Gastrocnemius medialis (tissue), 4 donors: ENCODE results near the gene THEM4. TPM values are rescaled to one million over a fixed set of nuclear protein-coding genes. Genes with fewer than 3 reads are reported as not detected.

Experiments used
- ATAC-seq, 2 donors: fragments of 150-250 bp; one replicate each; pipeline ENCODE4 v1.9.1; 2016
- DNase-seq, 2 donors: peaks; one replicate each; pipeline ENCODE4 v3.0.0-alpha.2; 2019
- H3K27ac ChIP-seq, 4 donors: fragments of 200-600 bp; sonication (generic); 1 replicate in 1 of 4; 2 replicates in 3 of 4; pipeline ENCODE4 v1.5.1; 2016 to 2018; ENCODE audit warnings: mild to moderate bottlenecking in 2 of 4, moderate library complexity in 1 of 4
- H3K27me3 ChIP-seq, 3 donors: fragments of 200-600 bp; sonication (generic) in 2 of 3; 1 replicate in 1 of 3; 2 replicates in 2 of 3; pipeline versions ENCODE4 v1.5.1 to v1.6.0; 2016 to 2019; ENCODE audit warnings: mild to moderate bottlenecking in 1 of 3, moderate library complexity in 1 of 3
- H3K36me3 ChIP-seq, 2 donors: fragments of 200-600 bp; sonication (generic) in 1 of 2; one replicate each; pipeline ENCODE4 v1.5.1; 2017 to 2018
- H3K4me1 ChIP-seq, 2 donors: fragments of 200-600 bp; sonication (generic) in 1 of 2; one replicate each; pipeline ENCODE4 v1.5.1; 2016 to 2017; ENCODE audit warnings: mild to moderate bottlenecking in 2 of 2
- H3K4me3 ChIP-seq, 4 donors: fragments of 200-600 bp; sonication (generic) in 3 of 4; 1 replicate in 1 of 4; 2 replicates in 3 of 4; pipeline ENCODE4 v1.5.1; 2016 to 2019; ENCODE audit warnings: mild to moderate bottlenecking in 2 of 4
- H3K9me3 ChIP-seq, 3 donors: fragments of 200-600 bp; sonication (generic) in 2 of 3; 1 replicate in 1 of 3; 2 replicates in 2 of 3; pipeline ENCODE4 v1.5.1; 2016 to 2019
- CTCF ChIP-seq, 5 experiments: fragments of 450-650 bp in 3 of 5; fragments of 200-600 bp in 2 of 5; sonication (generic) in 2 of 5; IDR thresholded peaks in 4 of 5; conservative IDR thresholded peaks in 1 of 5; 1 replicate in 4 of 5; 2 replicates in 1 of 5; pipeline ENCODE4 v1.5.1; 2016 to 2019; ENCODE audit warnings: antibody characterized with exemption in 5 of 5, mild to moderate bottlenecking in 3 of 5, moderate library complexity in 3 of 5
- POLR2A ChIP-seq, 2 donors: fragments of 450-650 bp; IDR thresholded peaks; one replicate each; pipeline ENCODE4 v1.6.1; 2017; ENCODE audit warnings: antibody characterized with exemption in 2 of 2, mild to moderate bottlenecking in 2 of 2, moderate library complexity in 2 of 2
- in situ Hi-C, 4 donors: fragments of 200-750 bp; cut with MboI; loops; one replicate each; pipeline versions ENCODE4 v1.15.0 to v1.8.0; 2017; ENCODE audit warnings: low sequenced_read_pairs in 4 of 4
- intact Hi-C: fragments of 100-400 bp; cut with DNase I; formaldehyde crosslinking; loops from one replicate; pipeline ENCODE4 v1.15.1; 2023; ENCODE audit warnings: low total_unique reads
- total RNA-seq, 4 donors: library from RNA; depleted of rRNA; stranded (reverse); fragments of >200 nt; gene quantifications; one replicate each; pipeline versions ENCODE4 v1.1.0 to v1.2.3, GENCODE V29; 2016

Gene THEM4
- total RNA-seq, 4 donors from 2014 or later = 7.7 to 21.8 (median 9.6) TPM

- no peak for TF ChIP-seq POLR2A (IDR thresholded peaks at IDR 0.05)
- TF ChIP-seq CTCF (IDR thresholded peaks at IDR 0.05 in 4 of 5, conservative IDR thresholded peaks at IDR 0.05 in 1 of 5) = no peak
- intact Hi-C loops (no loop called here), in situ Hi-C loops (no loop called here)
- H3K4me1 ChIP-seq = no peaks in the 10 kb centered on the region
- H3K36me3 ChIP-seq = no peaks in the 10 kb centered on the region
- no peak overlapping the region for H3K27ac ChIP-seq
- DNase-seq = no peak
- H3K9me3 ChIP-seq = no peaks in the 10 kb centered on the region
- no peak overlapping the region for H3K4me3 ChIP-seq
- no peak for ATAC-seq
- H3K27me3 ChIP-seq = no peaks in the 10 kb centered on the region
Observed at GRCh38 chr1:151923422-151923821, 14.1 kb upstream of the THEM4 start.

- no peak for DNase-seq
- no peaks in the 10 kb centered on the region for H3K27me3 ChIP-seq
- H3K4me1 ChIP-seq = peaks cover 0 to 3% of the 10 kb centered on the region in 2 donors
- TF ChIP-seq CTCF (IDR thresholded peaks at IDR 0.05 in 4 of 5, conservative IDR thresholded peaks at IDR 0.05 in 1 of 5) (no peak), POLR2A (IDR thresholded peaks at IDR 0.05) (no peak)
- ATAC-seq = no peak
- no peaks in the 10 kb centered on the region for H3K36me3 ChIP-seq
- intact Hi-C loops (no loop called here), in situ Hi-C loops (no loop called here)
- H3K4me3 ChIP-seq = no peak overlapping the region
- H3K27ac ChIP-seq = no peak overlapping the region
- H3K9me3 ChIP-seq = no peaks in the 10 kb centered on the region
Observed at GRCh38 chr1:151920149-151920548, 10.8 kb upstream of the THEM4 start.

GRCh38 chr1:151918819-151919610 lies 9.7 kb upstream of the THEM4 start:
- no peaks in the 10 kb centered on the region for H3K36me3 ChIP-seq
- no peaks in the 10 kb centered on the region for H3K27me3 ChIP-seq
- TF ChIP-seq POLR2A (IDR thresholded peaks at IDR 0.05) = no peak
- TF ChIP-seq CTCF (IDR thresholded peaks at IDR 0.05 in 4 of 5, conservative IDR thresholded peaks at IDR 0.05 in 1 of 5) = no peak
- peaks cover 0 to 7% of the 10 kb centered on the region in 2 donors for H3K4me1 ChIP-seq
- in situ Hi-C loops = no loop called here
- DNase-seq (no peak), ATAC-seq (no peak)
- H3K4me3 ChIP-seq = no peak overlapping the region
- intact Hi-C loops = no loop called here
- no peaks in the 10 kb centered on the region for H3K9me3 ChIP-seq
- no peak overlapping the region for H3K27ac ChIP-seq

- H3K9me3 ChIP-seq = no peaks in the 10 kb centered on the region
- TF ChIP-seq CTCF (IDR thresholded peaks at IDR 0.05 in 4 of 5, conservative IDR thresholded peaks at IDR 0.05 in 1 of 5) (no peak), POLR2A (IDR thresholded peaks at IDR 0.05) (no peak)
- intact Hi-C loops (no loop called here), in situ Hi-C loops (no loop called here)
- DNase-seq (no peak), ATAC-seq (no peak)
- no peaks in the 10 kb centered on the region for H3K27me3 ChIP-seq
- no peak overlapping the region for H3K4me3 ChIP-seq
- H3K27ac ChIP-seq = no peak overlapping the region
- no peaks in the 10 kb centered on the region for H3K36me3 ChIP-seq
- H3K4me1 ChIP-seq = peaks cover 0 to 7% of the 10 kb centered on the region in 2 donors
Observed at GRCh38 chr1:151918156-151918555, 8.8 kb upstream of the THEM4 start.
